Erythroblast (primary cell): Measurements from ENCODE around the gene AMPH.
A peak's percentile ranks its signal among the peaks of the same experiment; 100 is the strongest.
"Not testable (repeated sequence)": the region's sequence is repeated elsewhere in the genome, so short reads cannot be mapped to it uniquely, and the experiment has no call there.

Experiments used
- DNase-seq, 2 experiments: peaks; one replicate each; lab custom pipeline; 2025; lab: John Stamatoyannopoulos, UW
- GATA1 ChIP-seq: IDR thresholded peaks from 2 replicates; pipeline ENCODE4 v1.6.1; 2011; ENCODE audit warnings: low read depth, mild to moderate bottlenecking, control low read depth, low read length, moderate library complexity
- POLR2A ChIP-seq: IDR thresholded peaks from 2 replicates; pipeline ENCODE4 v1.6.1; 2011; ENCODE audit warnings: mild to moderate bottlenecking, low read length

The AMPH gene

GRCh38 chr7:38394660-38395059 lies 236.5 kb downstream of the AMPH start:
- no peak for DNase-seq
- TF ChIP-seq GATA1 (no peak), POLR2A (no peak)

GRCh38 chr7:38393874-38394273 lies 237.3 kb downstream of the AMPH start:
- no peak for TF ChIP-seq POLR2A
- no peak for TF ChIP-seq GATA1
- DNase-seq = no peak

GRCh38 chr7:38391751-38392150 lies 239.4 kb downstream of the AMPH start:
- TF ChIP-seq GATA1 = no peak
- no peak for TF ChIP-seq POLR2A
- no peak for DNase-seq

- TF ChIP-seq POLR2A (no peak), GATA1 (no peak)
- no peak for DNase-seq
Observed at GRCh38 chr7:38385682-38386081, 245.5 kb downstream of the AMPH start.

- no peak for DNase-seq
- TF ChIP-seq POLR2A = no peak
- TF ChIP-seq GATA1 = no peak
Observed at GRCh38 chr7:38383281-38383680, 247.9 kb downstream of the AMPH start.

- no peak for TF ChIP-seq GATA1
- no peak for TF ChIP-seq POLR2A
- DNase-seq = no peak
Observed at GRCh38 chr7:38382684-38383083, 248.5 kb downstream of the AMPH start.

- no peak for DNase-seq
- no peak for TF ChIP-seq POLR2A
- TF ChIP-seq GATA1 = no peak
Observed at GRCh38 chr7:38375453-38375852, 255.7 kb downstream of the AMPH start.

GRCh38 chr7:38374507-38374906 lies 256.7 kb downstream of the AMPH start:
- DNase-seq = peak; percentile 48 to 60
- TF ChIP-seq GATA1 = no peak
- TF ChIP-seq POLR2A = no peak

GRCh38 chr7:38373155-38373554 lies 258.0 kb downstream of the AMPH start:
- DNase-seq = no peak
- TF ChIP-seq GATA1 (no peak), POLR2A (no peak)

- DNase-seq = no peak
Observed at GRCh38 chr7:38372290-38372689, 258.9 kb downstream of the AMPH start.

GRCh38 chr7:38369816-38370493 lies 261.2 kb downstream of the AMPH start:
- no peak for TF ChIP-seq POLR2A
- TF ChIP-seq GATA1 = no peak

More at GRCh38 chr7:38372290-38372689, 258.9 kb downstream of the AMPH start:
- TF ChIP-seq GATA1 (no peak), POLR2A (no peak)

GRCh38 chr7:38368191-38368605 lies 263.0 kb downstream of the AMPH start:
- TF ChIP-seq GATA1 (no peak), POLR2A (no peak)
- DNase-seq = peak; percentile 80 to 81

More at GRCh38 chr7:38369816-38370493, 261.2 kb downstream of the AMPH start:
- peak; percentile 82 to 83 for DNase-seq

GRCh38 chr7:38367301-38367890 lies 263.8 kb downstream of the AMPH start:
- DNase-seq = no peak
- TF ChIP-seq GATA1 (no peak), POLR2A (no peak)

- peak; percentile 48 to 50 for DNase-seq
Observed at GRCh38 chr7:38363379-38363778, 267.8 kb downstream of the AMPH start.

- DNase-seq = not testable (repeated sequence)
Observed at GRCh38 chr7:38362611-38363237, 268.4 kb downstream of the AMPH start.
